HG02870 (cell line): ENCODE data around the gene DNAI1.

Experiments used
- ATAC-seq: cut with Tn5 transposase; IDR thresholded peaks from one replicate; pipeline ENCODE4 v1.9.1; 2021; ENCODE audit warnings: mild to moderate bottlenecking, moderate library complexity; ENCODE audit not compliant: unreplicated experiment

DNAI1 gene

DNA sequence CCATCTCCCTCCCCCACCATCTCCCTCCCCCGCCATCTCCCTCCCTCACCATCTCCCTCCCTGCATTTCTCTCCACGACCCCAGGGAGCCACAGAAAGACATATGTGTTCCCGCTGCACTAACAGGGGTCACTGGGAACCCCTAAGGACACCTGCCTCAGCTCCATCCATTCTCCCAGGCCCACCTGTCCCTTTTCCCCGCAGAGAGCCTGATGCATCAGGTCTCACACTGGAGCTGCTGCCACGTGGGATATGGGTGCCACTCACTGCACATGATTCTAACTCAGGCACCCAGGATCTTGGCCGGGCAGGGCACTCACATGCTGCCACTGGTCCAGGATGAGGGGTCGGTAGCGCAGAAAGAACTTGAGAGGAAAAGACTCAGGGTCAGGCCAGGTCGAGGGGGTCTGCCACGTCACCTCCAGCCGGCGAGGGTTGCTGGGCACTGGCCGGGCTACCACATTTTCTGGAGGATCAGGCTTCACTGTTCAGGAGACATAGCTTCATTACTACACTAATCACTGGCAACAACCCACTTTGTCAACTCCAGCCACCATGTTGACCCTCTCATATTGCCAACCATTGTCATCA lies 97.4 kb downstream of the DNAI1 start:
- ATAC-seq = no peak

DNA sequence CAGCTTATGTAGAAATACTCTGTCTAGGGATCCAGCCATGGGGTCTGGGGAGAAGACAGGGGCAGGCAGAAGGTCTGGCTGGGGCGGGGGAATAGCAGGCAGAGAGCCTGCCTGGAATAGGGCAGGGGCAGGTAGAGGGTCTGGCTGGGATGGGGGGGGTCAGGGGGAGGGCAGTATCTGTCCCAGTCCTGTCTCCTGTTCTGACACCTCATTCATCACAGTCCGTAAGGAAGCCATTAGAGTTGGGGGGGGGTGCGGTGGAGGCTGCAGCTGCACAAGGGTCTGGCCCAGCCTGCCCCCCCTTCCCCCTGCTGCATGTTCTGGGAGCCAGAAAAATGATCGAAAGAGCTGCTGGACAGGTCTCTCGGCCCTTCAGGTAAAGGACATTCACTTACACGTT lies 98.3 kb downstream of the DNAI1 start:
- ATAC-seq = no peak

GRCh38 chr9:34557426-34558321 lies 99.1 kb downstream of the DNAI1 start:
- ATAC-seq = no peak

- no peak for ATAC-seq
Observed at GRCh38 chr9:34558364-34558763, 99.8 kb downstream of the DNAI1 start.

GRCh38 chr9:34558919-34559623 lies 100.5 kb downstream of the DNAI1 start:
- ATAC-seq = no peak

DNA sequence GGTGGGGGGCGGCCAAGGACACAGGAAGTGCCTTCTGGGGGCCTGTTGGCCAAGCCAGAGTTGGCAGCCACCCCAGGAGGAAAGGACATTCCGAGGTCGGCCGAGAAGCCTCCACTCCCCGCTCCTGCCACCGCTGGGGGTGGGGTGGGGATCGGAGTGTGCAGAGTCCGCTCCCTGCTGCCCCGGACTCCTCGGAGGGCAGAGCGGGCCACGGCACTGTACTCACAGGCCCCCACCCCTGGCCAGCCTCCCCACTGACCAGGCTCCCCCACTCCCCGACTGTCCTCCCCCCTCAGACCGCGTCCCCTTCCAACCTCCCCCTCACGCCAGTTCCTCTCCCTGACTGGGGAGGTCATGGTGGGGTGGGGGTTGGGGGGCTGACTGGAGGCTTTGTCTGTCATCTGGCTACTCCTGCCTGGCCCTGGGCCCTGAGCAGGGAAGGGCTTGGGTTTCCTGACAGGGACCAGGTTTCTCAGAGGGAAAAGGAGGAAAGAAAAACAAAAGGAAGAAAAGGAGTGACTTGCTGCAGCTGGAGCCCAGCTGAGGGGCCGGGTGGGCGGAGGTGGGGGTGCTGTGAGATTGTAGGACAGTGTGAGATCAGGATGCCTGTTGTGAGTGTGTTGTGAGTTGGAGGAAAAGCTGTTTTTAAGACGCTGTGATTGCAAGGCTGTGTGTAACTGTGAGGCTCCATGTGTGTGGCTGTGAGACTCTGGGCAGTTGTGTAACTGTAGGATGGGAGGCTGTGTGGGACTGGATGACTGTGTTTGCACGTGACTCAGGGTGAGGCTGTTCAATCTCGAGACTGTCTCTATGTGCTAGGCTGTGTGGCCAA lies 101.2 kb downstream of the DNAI1 start:
- no peak for ATAC-seq

GRCh38 chr9:34560599-34561214 lies 102.1 kb downstream of the DNAI1 start:
- no peak for ATAC-seq

- no peak for ATAC-seq
Observed at GRCh38 chr9:34562135-34562745, 103.6 kb downstream of the DNAI1 start.

DNA sequence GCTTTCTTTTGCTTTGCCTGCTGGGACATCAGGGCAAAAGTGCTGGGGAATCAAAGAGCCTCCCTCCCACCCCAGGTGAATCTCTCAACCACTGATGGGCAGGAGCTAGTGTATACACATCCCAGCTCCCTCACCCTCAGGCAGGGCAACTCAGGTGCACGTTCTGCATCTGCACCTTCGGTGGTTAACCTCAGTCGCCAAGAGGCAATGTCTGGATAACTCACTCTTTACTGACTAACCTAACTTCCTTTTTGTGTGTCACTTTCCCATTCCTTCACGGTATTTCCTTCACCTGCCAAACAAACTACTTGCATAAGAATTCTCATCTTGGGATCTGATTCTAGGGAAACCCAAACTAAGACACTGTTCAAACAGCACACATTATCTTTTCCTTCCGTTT lies 104.7 kb downstream of the DNAI1 start:
- no peak for ATAC-seq

GRCh38 chr9:34564617-34565016 lies 106.0 kb downstream of the DNAI1 start:
- ATAC-seq = no peak

DNA sequence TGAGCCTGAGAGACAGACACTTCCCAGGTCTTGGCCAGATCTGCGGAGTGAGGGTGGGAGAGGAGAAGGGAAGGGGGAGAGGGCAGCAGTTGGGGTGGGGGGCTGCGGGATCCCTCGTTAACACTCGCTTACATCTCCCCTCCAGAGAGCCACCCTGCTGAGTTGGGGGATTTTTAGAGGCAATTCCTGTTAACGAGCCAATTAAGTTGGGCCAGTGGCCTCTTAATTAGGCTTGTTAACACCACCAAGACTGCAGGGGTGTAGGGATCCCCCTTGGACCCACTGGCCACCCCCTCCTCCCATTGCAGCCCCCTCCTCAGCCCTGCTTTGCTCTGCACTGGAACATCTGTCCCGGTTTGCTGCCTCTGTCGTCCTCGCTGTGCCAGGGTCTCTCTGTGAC lies 107.3 kb downstream of the DNAI1 start:
- ATAC-seq = no peak

GRCh38 chr9:34566322-34566721 lies 107.7 kb downstream of the DNAI1 start:
- no peak for ATAC-seq

- ATAC-seq = no peak
Observed at GRCh38 chr9:34566972-34567371, 108.4 kb downstream of the DNAI1 start.

- ATAC-seq = no peak
Observed at GRCh38 chr9:34568133-34568532, 109.5 kb downstream of the DNAI1 start.

DNA sequence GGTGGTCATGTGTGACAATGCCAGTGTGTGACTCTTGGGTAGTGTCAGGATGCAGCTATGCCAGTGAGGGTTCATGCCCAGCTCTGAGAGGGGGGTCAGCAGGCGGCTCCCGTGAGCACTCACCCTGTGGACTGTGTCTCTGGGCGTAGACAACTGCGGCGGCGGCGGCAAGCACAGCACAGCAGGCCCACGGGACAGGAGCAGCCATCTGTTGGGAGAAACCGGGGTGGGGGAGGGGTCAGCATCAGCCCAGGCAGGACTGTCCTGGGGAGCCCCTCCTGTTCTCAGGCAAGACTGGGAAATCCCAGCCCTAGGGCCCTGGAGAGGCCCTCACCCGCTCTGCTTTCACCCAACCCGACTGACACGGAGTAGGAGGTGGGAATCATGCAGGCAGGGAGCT lies 110.2 kb downstream of the DNAI1 start:
- no peak for ATAC-seq

DNA sequence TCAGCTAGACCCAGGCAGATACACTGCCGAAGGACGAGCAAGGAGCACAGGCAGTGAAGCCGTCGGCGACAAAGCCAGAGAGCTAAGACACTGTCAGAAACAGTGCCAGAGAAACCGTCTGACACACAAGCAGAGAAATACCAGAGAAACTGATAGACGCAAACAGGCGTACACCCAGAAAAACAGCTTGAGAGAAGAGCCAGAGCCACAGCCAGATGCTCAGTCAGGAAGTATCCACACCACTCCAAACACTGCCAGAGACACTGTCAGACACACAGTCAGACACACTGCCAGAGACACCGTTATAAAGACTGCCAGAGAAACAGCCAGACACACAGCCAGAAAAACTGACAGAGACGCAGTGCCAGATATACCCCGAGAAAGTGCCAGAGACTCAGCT lies 111.8 kb downstream of the DNAI1 start:
- ATAC-seq = no peak
